DMS 273 (cell line): ENCODE data around the gene VPREB3.

ENCODE experiments used
- DNase-seq: peaks from one replicate; lab custom pipeline; 2025; ENCODE audit not compliant: unreplicated experiment; lab: John Stamatoyannopoulos, UW

Gene VPREB3

DNA sequence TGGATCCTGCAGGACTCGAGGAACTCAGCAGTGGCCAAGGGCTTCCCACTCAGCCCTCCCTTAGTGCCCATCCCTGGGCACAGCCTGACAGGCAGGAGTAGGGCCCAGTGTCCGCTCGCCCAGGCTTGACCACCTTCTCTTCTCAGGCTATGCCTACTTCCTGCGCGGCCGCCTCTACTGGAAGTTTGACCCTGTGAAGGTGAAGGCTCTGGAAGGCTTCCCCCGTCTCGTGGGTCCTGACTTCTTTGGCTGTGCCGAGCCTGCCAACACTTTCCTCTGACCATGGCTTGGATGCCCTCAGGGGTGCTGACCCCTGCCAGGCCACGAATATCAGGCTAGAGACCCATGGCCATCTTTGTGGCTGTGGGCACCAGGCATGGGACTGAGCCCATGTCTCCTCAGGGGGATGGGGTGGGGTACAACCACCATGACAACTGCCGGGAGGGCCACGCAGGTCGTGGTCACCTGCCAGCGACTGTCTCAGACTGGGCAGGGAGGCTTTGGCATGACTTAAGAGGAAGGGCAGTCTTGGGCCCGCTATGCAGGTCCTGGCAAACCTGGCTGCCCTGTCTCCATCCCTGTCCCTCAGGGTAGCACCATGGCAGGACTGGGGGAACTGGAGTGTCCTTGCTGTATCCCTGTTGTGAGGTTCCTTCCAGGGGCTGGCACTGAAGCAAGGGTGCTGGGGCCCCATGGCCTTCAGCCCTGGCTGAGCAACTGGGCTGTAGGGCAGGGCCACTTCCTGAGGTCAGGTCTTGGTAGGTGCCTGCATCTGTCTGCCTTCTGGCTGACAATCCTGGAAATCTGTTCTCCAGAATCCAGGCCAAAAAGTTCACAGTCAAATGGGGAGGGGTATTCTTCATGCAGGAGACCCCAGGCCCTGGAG, 29.3 kb upstream of the VPREB3 start:
- DNase-seq, result no peak

DNA sequence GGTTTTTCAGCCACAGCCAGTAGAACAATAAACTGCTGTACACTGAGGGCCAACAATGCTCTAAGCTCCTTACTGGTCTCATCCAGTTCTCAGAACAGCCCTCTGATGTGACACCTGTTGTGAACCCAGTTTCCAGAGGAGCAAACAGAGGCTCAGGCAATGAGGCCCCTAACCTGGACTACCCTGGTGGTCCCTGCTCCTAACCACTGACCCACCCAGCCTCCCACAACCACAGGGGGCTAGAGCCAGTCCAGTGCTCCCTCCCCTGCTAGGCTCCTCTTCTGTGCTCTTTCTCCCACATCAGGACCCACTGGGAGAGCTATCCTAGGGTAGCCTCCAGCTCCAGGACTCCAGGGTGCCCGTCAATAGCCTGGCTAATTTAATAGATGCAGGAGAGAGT, 28.5 kb upstream of the VPREB3 start:
- DNase-seq, result no peak

DNA sequence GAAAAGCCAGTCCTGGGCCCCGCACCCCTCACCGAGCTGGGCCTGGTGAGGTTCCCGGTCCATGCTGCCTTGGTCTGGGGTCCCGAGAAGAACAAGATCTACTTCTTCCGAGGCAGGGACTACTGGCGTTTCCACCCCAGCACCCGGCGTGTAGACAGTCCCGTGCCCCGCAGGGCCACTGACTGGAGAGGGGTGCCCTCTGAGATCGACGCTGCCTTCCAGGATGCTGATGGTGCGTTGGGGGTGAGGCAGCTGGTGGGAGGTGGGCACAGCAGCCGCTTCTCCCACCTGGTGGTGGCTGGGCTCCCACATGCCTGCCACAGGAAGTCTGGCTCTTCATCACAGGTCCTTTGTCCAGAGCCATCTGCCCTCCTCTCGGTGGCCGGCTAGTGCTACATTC, 28.0 kb upstream of the VPREB3 start:
- DNase-seq, result no peak

DNA sequence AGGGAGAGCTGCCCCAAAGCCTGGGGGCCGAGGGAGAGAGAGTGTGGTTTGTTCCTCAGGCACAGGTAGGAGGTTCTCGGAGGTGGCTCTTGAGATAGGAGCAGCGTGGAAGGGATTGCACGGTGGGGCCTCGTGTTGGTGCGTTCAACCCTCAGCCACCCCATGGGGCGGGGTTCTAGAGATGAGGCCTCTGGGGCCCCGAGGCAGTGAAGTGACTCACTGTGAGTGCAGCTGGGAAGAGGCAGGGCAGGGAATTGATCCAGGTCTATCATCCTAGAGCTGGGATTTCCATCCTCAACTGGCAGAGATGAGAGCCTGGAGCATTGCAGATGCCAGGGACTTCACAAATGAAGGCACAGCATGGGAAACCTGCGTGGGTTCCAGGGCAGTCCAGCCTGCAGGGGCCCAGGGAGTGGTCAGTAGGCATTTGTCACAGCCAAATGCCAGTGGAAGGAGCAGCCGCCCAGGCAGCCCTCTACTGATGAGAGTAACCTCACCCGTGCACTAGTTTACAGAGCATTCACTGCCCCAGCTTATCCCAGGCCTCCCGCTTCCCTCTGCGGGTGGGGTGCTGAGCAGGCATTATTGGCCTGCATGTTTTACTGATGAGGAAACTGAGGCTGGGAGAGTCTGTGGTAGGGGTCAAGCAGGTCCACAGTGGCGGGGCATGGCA, 27.4 kb upstream of the VPREB3 start:
- DNase-seq, result peak; percentile 38

DNA sequence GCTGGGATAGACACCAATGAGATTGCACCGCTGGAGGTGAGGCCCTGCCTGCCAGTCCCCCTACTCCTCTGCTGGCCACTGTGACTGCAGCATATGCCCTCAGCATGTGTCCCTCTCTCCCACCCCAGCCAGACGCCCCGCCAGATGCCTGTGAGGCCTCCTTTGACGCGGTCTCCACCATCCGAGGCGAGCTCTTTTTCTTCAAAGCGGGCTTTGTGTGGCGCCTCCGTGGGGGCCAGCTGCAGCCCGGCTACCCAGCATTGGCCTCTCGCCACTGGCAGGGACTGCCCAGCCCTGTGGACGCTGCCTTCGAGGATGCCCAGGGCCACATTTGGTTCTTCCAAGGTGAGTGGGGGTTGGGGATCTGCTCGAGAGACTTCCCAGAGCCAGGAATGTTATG, 26.8 kb upstream of the VPREB3 start:
- DNase-seq, result peak; percentile 65

DNA sequence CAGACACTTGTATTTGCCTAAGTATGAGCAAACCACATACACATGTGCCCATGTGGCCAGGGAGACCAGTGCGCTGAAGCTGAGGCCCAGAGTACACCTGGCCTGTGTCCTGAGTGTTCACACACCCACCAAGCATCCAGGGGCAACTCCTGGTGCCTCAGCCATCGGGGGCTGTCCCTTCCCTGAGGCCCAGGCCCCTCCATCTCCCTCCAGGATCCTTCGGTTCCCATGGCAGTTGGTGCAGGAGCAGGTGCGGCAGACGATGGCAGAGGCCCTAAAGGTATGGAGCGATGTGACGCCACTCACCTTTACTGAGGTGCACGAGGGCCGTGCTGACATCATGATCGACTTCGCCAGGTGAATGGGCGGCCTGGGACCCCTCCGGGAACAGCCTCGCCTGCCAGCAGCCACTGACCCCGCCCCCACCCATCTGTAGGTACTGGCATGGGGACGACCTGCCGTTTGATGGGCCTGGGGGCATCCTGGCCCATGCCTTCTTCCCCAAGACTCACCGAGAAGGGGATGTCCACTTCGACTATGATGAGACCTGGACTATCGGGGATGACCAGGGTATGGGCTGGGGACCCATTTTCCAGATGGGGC, 26.0 kb upstream of the VPREB3 start:
- DNase-seq, result no peak

DNA sequence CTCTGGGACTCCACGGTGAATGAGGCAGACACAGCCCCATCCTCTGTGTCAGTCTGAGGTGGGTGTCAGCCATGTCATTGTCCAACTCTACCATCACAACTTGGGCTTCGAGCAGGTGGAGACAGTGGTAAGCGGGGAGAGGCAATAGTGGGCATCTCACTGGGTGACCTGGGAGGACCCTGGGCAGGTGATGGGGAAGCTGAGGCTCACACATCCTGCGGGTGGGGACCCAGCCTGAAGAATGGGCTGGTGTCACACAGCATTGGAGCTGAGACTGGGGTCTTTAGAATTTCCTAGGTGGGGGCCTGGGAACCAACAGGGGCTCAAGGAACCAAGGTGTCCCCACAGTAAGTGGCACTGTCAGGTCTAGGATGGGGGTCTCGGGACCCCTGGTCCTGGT, 25.5 kb upstream of the VPREB3 start:
- DNase-seq, result no peak

DNA sequence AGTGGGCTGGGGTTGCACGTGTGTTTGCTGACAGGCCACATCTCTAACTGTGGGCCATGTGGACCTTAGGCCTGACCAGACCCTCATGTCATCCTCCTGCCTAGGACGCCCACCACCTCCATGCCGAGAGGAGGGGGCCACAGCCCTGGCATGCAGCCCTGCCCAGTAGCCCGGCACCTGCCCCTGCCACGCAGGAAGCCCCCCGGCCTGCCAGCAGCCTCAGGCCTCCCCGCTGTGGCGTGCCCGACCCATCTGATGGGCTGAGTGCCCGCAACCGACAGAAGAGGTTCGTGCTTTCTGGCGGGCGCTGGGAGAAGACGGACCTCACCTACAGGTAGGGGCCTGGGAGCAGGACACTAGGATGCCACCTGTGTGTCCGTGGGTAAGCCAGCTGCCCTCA, 24.9 kb upstream of the VPREB3 start:
- no peak for DNase-seq

DNA sequence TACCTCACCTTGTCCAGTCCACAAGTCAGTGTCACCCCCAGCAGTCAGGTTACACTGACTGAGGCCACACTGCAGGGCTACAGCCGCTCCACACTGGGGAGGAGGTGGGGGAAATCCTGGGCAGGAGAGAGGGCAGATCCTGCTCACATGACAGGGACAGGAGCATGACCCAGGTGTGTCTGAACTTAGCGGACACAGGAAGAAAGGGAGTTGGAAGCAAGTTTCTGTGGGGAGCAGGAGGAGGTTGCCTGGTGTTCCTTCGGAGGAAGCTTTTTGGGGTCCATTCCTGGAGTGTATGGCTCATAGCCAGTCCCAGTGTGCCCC, 24.3 kb upstream of the VPREB3 start:
- no peak for DNase-seq

DNA sequence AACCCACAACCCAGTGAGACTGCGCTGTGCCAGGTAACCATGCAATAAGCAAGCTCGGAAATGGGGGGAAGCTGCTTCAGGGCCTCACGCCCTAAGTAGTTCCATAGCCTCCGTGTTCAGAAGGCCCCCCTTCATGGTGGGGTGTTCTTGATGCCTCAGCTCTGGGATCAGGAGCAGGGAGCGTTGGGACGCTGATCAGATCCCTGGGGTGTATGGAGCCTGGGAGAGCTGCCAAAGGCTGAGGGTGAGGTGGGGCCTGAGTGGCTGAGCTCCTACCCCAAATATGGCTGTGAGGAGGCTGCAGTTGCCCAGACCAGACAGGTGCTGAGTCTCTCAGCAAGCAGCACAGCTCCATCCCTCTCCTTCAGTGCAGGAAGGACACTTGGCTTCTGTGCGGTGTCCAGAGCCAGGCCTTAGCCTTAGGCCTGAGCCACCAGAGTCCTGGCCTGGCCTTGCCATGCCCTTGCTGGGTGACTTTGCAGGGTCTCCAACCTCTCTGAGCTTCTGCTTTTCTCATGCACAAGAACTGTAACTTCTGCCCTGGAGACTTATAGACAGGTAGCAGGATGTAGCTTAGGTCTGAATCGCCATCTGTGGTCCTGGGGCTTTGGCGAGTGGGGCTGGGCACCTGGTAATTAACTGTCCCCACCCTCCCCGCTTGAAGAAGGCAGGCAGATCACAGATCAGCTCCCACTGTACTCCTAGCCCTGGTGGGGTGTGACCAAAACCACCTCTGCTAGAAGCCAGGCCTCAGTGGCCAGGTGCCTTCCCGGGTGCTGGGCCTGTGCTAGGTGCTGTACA, 23.8 kb upstream of the VPREB3 start:
- peak; percentile 55 for DNase-seq

DNA sequence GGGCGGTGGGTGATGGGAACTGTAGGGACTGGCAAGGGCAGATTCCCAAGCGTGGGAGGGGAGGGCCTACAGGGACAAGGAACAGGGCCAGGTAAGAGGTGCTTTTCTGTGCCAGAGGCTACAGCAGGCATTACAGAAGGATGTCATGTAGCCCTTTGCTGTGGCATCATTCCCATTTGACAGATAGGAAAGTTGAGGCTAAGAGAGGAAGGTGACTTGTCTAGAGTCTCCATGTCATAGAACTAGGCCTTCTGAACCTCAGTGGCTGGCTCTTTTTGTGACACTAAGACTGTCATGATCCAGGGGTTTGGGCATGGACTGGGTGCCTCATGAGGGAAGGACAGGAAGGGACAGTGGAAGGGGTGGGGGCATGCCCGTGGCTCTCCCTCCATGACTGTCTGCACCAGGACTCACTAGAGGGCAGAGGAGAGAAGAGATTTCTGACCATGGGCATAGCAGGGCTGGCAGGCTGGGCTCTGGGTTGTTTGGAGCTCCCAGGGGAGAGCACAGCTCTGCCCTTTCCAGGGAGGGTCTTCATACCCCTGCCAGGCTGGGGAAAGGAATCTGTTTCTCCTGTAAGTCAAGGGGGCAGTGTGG, 21.7 kb upstream of the VPREB3 start:
- DNase-seq, result peak; percentile 31

DNA sequence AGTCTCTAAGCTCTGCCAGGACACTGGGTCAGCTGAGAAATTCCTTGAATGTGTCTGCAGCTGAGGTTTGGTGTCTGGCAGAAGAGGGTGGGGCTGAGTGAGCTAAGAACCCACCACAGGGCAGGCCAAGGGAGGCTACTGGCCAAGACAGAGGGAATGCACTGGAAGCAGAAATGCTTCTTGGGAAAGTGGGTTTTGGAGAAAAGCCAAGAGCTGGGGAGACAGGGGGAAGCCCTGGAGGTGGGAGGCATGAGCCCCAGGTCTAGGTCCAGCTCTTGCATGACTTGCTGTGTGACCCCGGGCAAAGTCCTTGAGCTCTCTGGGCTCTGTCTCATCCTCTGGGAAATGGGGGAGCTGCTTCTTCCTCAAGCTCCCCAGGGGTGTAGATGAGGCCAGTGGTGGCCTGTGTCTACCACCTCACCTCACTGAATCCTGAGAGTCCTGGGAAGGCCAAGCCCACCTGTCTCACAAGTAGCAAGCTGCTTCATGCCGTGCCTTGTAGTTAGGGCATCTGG, 20.8 kb upstream of the VPREB3 start:
- peak; percentile 22 for DNase-seq

DNA sequence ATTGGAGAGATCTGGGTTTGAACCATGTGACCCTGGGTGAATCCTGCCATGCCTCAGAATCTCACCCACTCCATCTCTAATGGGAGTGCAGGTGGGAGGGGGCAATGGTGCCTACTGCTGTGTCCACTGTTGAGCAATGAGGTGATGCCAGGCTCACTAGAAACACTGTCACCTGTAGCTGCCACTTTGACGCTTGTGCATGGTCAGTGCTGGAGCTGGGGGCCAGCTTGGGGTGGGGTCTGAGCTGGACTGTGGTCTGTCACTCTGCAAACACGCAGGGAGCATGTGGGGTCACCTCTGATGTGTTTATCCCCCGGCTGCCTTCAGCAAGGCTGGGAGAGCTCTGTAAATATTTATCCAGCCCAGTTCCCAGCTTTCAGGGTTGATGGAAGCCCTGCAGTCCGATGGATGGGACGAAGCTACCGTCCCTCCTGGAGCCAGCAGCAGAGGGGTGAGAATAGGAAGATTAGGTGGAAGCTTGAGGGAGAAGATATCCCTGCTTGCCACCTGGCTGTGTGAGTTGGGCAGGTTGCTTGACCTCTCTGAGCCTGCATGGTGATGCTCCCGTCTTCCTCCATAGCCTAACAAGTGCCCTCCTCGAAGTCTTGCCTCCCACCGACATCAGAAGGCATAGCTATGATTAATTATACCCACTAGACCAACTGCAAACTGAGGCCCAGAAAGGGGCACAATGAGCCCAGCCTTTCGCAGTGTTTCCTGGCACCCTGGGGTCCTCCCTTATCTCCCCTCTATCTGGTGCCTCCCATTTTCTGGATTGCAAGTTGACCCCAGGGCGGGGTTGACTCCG, 20.1 kb upstream of the VPREB3 start:
- no peak for DNase-seq

DNA sequence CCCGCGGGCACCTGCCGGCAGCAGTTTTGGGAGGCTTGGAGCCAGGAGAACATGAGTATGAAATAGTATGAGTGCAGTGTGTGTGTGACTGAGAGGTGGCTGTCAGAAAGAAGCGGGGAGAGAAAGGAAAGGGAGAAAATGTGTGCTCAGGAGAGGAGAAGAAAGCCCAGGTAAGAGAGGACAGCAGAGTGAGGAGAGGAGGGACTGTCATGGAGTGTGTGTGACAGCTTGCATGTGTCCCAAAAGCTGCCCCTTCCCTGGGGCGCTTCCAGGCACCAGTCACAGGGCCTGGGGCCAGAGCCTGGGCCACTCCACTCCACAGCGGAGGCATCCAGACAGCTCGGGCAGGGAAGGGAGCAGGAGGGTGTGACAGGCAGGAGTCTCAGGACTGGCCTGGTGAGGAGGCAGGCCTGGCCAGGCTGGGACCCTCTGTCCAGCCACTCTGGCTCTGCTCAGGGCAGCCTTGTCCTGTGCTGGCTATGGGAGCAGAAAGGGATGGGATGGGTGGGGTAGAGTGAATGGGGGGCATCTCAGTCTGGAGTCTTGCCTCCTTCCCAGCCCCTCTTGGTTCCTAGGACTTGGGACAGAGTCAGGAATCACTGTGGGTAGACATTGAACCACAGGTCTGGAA, 19.4 kb upstream of the VPREB3 start:
- DNase-seq, result no peak

DNA sequence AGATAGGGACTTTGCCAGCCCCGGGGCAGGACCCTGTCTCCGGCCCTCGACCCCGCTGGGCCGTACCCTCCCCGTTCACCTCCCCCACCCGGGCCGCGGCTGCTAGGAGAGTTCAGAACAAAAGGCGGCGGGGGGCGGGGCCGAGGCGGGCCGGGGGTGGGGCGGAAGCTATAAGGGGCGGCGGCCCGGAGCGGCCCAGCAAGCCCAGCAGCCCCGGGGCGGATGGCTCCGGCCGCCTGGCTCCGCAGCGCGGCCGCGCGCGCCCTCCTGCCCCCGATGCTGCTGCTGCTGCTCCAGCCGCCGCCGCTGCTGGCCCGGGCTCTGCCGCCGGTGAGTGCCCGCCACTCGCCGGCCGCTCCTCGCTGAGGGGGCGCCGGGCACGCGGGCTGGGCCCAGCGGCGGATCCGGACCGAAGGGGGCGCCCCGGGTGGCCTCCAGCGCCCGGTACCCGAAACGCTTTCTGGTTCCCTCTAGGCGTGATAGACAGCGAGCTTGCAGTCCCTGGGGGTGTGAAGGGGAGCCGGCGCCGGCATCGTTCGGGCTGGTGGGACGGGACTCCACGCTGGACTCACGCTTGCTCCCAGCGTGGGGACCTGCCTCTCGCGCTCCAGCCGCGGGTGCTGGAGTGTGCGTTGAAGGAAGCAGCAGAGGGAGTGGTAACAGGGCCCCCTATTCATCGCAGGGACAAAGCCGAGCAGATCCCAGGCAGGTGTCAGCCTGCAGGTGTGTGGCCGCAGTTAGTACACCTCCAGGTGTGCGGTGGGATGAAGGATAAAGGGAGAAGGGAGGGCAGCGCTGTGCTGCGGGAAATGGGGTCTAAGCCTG, 18.6 kb upstream of the VPREB3 start, which contains the start of gene MMP11:
TSS of gene MMP11 (plus strand) at position 201 of the 825 bp plus-strand sequence. CDS start at position 223, 22 bp downstream.
- peak; percentile 52 for DNase-seq

DNA sequence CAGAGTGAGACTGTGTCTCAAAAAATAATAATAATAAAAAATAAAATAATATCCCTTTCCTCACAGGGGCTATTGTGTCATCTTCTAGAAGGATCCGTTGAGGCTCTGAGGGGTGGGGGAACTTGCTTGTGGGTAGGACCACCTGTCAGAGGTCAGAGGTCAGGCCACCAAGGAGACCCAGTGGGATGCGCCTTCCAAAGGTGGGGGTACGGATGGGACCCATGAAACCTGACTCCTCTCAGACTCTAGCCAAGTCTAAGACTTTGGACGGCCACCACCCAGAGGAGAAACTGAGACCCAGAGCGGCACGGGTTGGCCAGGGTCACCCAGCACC, 18.1 kb upstream of the VPREB3 start:
- no peak for DNase-seq

DNA sequence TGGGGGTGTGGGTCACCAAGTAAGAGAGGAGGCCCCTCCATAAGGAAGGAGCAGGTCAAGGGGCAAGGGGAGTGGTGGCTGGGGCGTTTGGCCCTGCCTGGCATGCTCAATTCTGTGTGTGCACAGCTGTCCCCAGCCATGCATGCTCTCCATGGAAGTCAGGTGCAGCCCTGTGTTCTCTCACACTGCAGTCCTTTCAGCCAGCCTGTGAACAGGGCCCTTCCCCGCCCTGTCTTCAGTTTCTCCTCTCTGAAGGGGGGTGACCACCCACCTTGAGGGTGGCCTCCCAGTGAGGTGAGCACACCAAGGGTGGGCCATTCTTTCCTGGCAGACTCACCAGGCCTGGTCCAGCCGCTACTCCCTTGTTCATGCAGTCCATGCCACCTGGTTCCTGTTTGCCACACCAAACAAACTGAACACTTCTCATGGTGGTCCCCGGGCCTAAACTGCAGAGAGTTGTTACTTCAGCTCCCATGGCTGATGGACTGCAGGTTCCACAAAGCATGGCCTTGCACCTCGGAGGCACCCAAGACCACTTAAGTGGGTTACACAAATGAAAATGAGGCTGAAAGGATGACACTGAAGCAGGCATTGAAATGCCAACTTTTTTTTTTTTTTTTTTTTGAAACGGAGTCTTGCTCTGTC, 15.2 kb upstream of the VPREB3 start:
- DNase-seq, result no peak
